HG02678 (cell line): ENCODE data around the gene LAS1L.
"Not testable (repeated sequence)": the region's sequence is repeated elsewhere in the genome, so short reads cannot be mapped to it uniquely, and the experiment has no call there.

Experiments
- ATAC-seq: cut with Tn5 transposase; IDR thresholded peaks from one replicate; pipeline ENCODE4 v1.9.1; 2021; ENCODE audit warnings: mild to moderate bottlenecking, moderate library complexity; ENCODE audit not compliant: unreplicated experiment

The LAS1L gene

GRCh38 chrX:65518980-65519379, 15.6 kb downstream of the LAS1L start:
- ATAC-seq, result not testable (repeated sequence)

GRCh38 chrX:65517923-65518322, 16.7 kb downstream of the LAS1L start:
- ATAC-seq, result no peak

- ATAC-seq, result no peak
Measured at GRCh38 chrX:65516756-65517155, 17.8 kb downstream of the LAS1L start.

- no peak for ATAC-seq
Measured at GRCh38 chrX:65513610-65514009, 21.0 kb downstream of the LAS1L start.

GRCh38 chrX:65509400-65509799, 25.2 kb downstream of the LAS1L start:
- no peak for ATAC-seq

GRCh38 chrX:65508851-65509250, 25.7 kb downstream of the LAS1L start:
- ATAC-seq, result no peak

- ATAC-seq, result no peak
Measured at GRCh38 chrX:65502618-65503017, 32.0 kb downstream of the LAS1L start.

- ATAC-seq, result no peak
Measured at GRCh38 chrX:65493431-65493830, 41.2 kb downstream of the LAS1L start.

- no peak for ATAC-seq
Measured at GRCh38 chrX:65491620-65492019, 43.0 kb downstream of the LAS1L start.

- ATAC-seq, result no peak
Measured at GRCh38 chrX:65488495-65488894, 46.1 kb downstream of the LAS1L start.

GRCh38 chrX:65480960-65481359, 53.6 kb downstream of the LAS1L start:
- ATAC-seq, result no peak

GRCh38 chrX:65479102-65479501, 55.5 kb downstream of the LAS1L start:
- not testable (repeated sequence) for ATAC-seq

GRCh38 chrX:65476564-65476963, 58.0 kb downstream of the LAS1L start:
- ATAC-seq, result no peak

- no peak for ATAC-seq
Measured at GRCh38 chrX:65463550-65463949, 71.0 kb downstream of the LAS1L start.
